OCI-M2 (cell line): ENCODE data around the gene MCM10.
"Not testable (repeated sequence)": the region's sequence is repeated elsewhere in the genome, so short reads cannot be mapped to it uniquely, and the experiment has no call there.

ENCODE experiments used
- DNase-seq: peaks from one replicate; lab custom pipeline; 2025; ENCODE audit not compliant: unreplicated experiment; lab: John Stamatoyannopoulos, UW

The MCM10 gene

GRCh38 chr10:13160934-13161856 lies at the start of gene MCM10:
TSS of gene MCM10 (plus strand) at chr10:13161558. CDS start at chr10:13164203, 2,645 bp downstream.
- DNase-seq = peak; percentile 93

- no peak for DNase-seq
These were observed 47.8 kb upstream of the MCM10 start for GRCh38 chr10:13113544-13113943.

- no peak for DNase-seq
These were observed 45.2 kb upstream of the MCM10 start for GRCh38 chr10:13115832-13116803.

- DNase-seq = no peak
These were observed 43.2 kb upstream of the MCM10 start for GRCh38 chr10:13117841-13118783.

GRCh38 chr10:13118784-13119410 lies 42.5 kb upstream of the MCM10 start:
- no peak for DNase-seq

- DNase-seq = no peak
These were observed 40.4 kb upstream of the MCM10 start for GRCh38 chr10:13120786-13121499.

GRCh38 chr10:13121500-13121854 lies 39.9 kb upstream of the MCM10 start:
- no peak for DNase-seq

- DNase-seq = no peak
These were observed 24.7 kb upstream of the MCM10 start for GRCh38 chr10:13136651-13137050.

- no peak for DNase-seq
These were observed 22.2 kb upstream of the MCM10 start for GRCh38 chr10:13139150-13139549.

GRCh38 chr10:13139676-13140075 lies 21.7 kb upstream of the MCM10 start:
- DNase-seq = no peak

GRCh38 chr10:13140627-13141190 lies 20.6 kb upstream of the MCM10 start:
- no peak for DNase-seq

GRCh38 chr10:13143766-13144165 lies 17.6 kb upstream of the MCM10 start:
- DNase-seq = no peak

GRCh38 chr10:13144814-13145213 lies 16.5 kb upstream of the MCM10 start:
- no peak for DNase-seq

- no peak for DNase-seq
These were observed 15.0 kb upstream of the MCM10 start for GRCh38 chr10:13146379-13146778.

- no peak for DNase-seq
These were observed 14.2 kb upstream of the MCM10 start for GRCh38 chr10:13147161-13147560.

GRCh38 chr10:13152296-13152695 lies 9.1 kb upstream of the MCM10 start:
- DNase-seq = no peak

GRCh38 chr10:13155860-13156259 lies 5.5 kb upstream of the MCM10 start:
- DNase-seq = not testable (repeated sequence)

GRCh38 chr10:13158401-13158800 lies 3.0 kb upstream of the MCM10 start:
- no peak for DNase-seq

GRCh38 chr10:13161857-13162271 lies 506 bp downstream of the MCM10 start:
- no peak for DNase-seq
